ENCODE results near the gene HPN. TPM values are rescaled to one million over a fixed set of nuclear protein-coding genes. Genes with fewer than 3 reads are reported as not detected.
"Not testable (repeated sequence)": the region's sequence is repeated elsewhere in the genome, so short reads cannot be mapped to it uniquely, and the experiment has no call there.

HPN gene
- total RNA-seq, 2 experiments from 2014 or later: not detected

DNA sequence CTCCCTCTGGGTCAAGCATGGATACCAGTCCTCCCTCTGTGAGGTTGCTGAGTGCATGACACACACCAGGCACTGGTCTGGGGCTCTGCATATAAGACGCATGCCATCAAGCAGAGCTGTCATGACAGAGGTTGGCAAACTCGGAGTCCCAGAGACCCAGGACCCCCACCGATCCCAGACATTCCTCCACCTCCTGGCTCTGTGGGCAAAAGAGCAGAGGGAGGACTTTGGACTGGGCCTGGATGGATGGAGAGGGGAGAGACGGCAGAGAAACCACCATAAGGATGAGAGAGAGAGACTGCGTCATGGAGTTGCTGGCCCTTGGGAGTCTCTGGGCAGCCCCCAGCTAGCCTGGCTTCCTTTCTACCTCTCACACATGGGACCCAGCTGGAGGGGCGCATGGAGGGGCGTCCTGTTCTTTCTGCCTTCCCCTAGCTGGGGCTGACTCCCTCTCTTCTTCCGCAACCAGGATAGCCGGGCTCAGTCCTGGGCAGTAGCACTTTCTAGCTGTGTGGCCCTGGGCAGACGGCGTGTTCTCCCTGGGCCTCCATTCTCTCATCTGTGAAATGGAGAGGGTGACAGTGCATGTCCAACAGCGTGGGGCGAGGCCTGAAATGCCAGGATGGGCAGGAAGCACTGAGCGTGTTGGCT, 1.6 kb downstream of the HPN start:
- ChIA-PET CTCF (interaction anchor here (0.9 to 2.8 kb wide), 7 partner anchors 12 to 205 kb away, joined by 3 to 11 read pairs (median 4); no protein-coding TSS in a partner anchor), POLR2A (interaction anchor here (1.7 kb wide), 1 partner anchor 99 kb away, joined by 4 read pairs; no protein-coding TSS in a partner anchor)
- H3K36me3 Mint-ChIP-seq (ENCODE audit: low read depth): no peaks in the 10 kb centered on the region
- H3K27ac Mint-ChIP-seq: no peak overlapping the region
- no peak overlapping the region for H3K4me3 Mint-ChIP-seq
- H3K27me3 Mint-ChIP-seq: peaks cover 9% of the 10 kb centered on the region
- no peaks in the 10 kb centered on the region for H3K9me3 Mint-ChIP-seq
- DNase-seq: no peak
- H3K4me1 Mint-ChIP-seq: peaks cover 28% of the 10 kb centered on the region

DNA sequence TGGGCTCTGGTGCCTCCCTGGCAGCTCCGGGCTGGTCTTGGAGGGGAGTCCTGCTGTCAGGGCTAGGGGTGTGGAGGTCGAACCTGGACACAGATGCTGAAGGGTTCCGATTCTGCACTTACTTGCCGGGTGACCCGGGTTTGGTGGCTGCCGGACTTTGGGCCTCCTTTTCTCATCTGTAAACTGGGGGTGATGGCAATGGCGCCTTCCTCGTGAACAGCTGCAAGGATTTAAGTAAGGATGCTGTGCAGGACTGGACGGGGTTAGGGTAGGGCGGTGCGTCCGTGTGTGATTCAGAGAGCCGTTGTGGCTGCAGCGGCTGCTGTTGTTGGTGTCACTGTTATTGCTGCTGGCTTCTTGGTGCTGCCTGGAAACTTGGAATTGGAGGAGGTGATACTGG, 2.4 kb downstream of the HPN start:
- H3K36me3 Mint-ChIP-seq (ENCODE audit: low read depth): no peaks in the 10 kb centered on the region
- peaks cover 9% of the 10 kb centered on the region for H3K27me3 Mint-ChIP-seq
- H3K27ac Mint-ChIP-seq: no peak overlapping the region
- peaks cover 28% of the 10 kb centered on the region for H3K4me1 Mint-ChIP-seq
- ChIA-PET CTCF (interaction anchor here (0.7 to 2.8 kb wide), 20 partner anchors 9 to 807 kb away, joined by 3 to 11 read pairs (median 4); partner anchors contain the start of genes SCN1B and ZNF792), POLR2A (interaction anchor here (1.7 kb wide), 1 partner anchor 98 kb away, joined by 4 read pairs; no protein-coding TSS in a partner anchor)
- no peak overlapping the region for H3K4me3 Mint-ChIP-seq
- no peaks in the 10 kb centered on the region for H3K9me3 Mint-ChIP-seq
- DNase-seq: no peak

DNA sequence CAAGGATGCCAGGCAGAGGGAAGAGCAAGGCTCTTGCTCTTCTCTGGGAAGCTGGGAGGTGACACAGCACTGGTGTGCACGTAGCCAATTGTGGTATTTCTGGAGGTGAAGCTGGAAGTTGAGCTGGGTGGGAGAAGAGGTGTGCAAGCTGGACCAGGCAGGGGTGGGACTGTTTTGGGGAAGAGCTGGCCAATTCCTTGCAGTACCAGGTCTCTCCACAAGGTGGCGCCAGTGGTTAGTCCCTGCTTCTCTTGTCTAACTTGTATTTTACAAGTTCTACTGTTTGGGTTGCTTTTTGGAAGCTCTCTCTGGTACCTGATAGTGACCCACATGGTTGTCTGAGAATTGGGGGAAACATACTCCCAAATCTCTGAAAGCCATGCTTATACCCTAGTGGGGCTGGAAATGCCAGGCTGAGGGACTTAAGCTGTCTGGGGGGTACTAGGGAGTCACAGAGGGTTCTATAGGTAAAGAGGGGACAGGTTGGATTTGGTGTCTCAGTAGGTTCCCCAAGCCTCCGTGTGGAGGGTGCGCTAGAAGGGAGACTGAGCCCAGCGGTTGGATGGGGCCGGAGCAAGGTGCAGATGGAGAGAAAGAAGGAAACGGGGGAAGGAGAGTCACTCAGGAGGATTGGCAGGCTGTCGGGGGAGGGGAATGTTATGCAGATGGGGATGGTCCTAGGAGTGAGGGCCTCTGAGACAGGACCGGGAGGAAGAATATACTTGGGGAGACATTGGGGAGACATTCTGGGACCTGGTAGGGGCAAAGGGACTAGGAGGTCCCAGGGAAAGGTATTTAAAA, 3.0 kb downstream of the HPN start:
- Mint-ChIP-seq H3K9me3 (no peaks in the 10 kb centered on the region), H3K36me3 (ENCODE audit: low read depth) (no peaks in the 10 kb centered on the region), H3K27ac (no peak overlapping the region), H3K4me3 (no peak overlapping the region), H3K27me3 (peaks cover 9% of the 10 kb centered on the region), H3K4me1 (peaks cover 28% of the 10 kb centered on the region)
- DNase-seq: peak; percentile 64
- CTCF ChIA-PET: interaction anchor here (0.7 to 2.8 kb wide), 18 partner anchors 8 to 146 kb away, joined by 3 to 11 read pairs (median 4); partner anchors contain the start of genes SCN1B and ZNF792
- POLR2A ChIA-PET: interaction anchor here (1.7 kb wide), 1 partner anchor 97 kb away, joined by 4 read pairs; no protein-coding TSS in a partner anchor

DNA sequence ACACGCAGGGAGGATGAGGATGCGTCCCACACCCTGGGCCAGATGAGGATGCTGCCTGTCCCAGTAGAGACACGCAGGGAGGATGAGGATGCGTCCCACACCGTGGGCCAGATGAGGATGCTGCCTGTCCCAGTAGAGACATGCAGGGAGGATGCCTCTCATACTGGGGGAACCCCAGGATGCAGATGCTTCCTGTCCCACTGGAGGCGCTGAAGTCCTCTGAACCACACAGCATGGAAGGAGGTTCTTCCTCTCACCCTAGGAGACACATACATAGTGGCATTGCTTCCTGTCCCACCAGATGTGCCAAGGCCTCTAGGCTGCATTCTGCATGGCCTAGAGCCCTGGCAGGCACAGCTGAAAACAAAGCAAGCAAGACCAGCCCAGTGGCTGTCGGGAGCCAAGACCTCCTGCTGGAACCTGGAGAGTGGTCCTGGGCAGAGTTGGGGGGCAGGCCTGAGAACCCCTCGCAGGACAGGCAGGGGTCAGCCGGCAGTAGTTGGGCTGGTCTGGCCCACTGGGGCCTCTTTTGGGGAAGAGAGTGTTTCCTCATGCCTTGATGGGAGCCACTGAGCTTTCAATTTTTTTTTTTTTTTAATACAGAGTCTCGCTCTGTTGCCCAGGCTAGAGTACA, 4.3 kb downstream of the HPN start:
- CTCF ChIA-PET: interaction anchor here (0.6 to 1.0 kb wide), 4 partner anchors 8 to 307 kb away, joined by 3 to 4 read pairs (median 3); no protein-coding TSS in a partner anchor
- Mint-ChIP-seq H3K27me3 (peaks cover 2% of the 10 kb centered on the region), H3K27ac (no peak overlapping the region), H3K4me1 (peaks cover 21% of the 10 kb centered on the region), H3K36me3 (ENCODE audit: low read depth) (no peaks in the 10 kb centered on the region), H3K9me3 (no peaks in the 10 kb centered on the region), H3K4me3 (no peak overlapping the region)
- POLR2A ChIA-PET: interaction anchor here (0.7 to 0.9 kb wide), 2 partner anchors 33 to 220 kb away, joined by 3 to 4 read pairs; no protein-coding TSS in a partner anchor
- DNase-seq: peak; percentile 52

DNA sequence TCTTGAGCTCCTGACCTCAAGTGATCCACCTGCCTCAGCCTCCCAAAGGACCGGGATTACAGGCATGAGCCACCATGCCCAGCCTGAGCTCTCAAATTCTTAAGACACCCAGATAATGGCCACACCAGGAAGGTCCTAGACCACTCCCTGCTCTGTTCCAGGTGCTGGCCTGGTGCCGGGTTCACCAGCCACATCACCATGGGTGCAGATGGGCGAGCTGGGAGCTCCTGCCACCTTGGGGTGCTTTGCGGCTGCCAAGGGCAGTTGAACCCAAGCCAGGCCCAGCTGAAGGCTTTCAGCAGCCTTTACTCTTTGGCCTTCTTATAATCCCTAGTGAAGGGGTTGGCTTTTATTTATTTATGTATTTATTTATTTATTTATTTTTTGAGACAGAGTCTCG, 4.9 kb downstream of the HPN start:
- no peaks in the 10 kb centered on the region for H3K36me3 Mint-ChIP-seq (ENCODE audit: low read depth)
- H3K4me3 Mint-ChIP-seq: no peak overlapping the region
- H3K27me3 Mint-ChIP-seq: no peaks in the 10 kb centered on the region
- no peak for DNase-seq
- peaks cover 16% of the 10 kb centered on the region for H3K4me1 Mint-ChIP-seq
- H3K9me3 Mint-ChIP-seq: no peaks in the 10 kb centered on the region
- ChIA-PET POLR2A (interaction anchor here (0.7 to 0.9 kb wide), 2 partner anchors 34 to 219 kb away, joined by 3 to 4 read pairs; no protein-coding TSS in a partner anchor), CTCF (interaction anchor here (0.6 to 1.0 kb wide), 4 partner anchors 9 to 307 kb away, joined by 3 to 4 read pairs (median 3); no protein-coding TSS in a partner anchor)
- H3K27ac Mint-ChIP-seq: no peak overlapping the region

DNA sequence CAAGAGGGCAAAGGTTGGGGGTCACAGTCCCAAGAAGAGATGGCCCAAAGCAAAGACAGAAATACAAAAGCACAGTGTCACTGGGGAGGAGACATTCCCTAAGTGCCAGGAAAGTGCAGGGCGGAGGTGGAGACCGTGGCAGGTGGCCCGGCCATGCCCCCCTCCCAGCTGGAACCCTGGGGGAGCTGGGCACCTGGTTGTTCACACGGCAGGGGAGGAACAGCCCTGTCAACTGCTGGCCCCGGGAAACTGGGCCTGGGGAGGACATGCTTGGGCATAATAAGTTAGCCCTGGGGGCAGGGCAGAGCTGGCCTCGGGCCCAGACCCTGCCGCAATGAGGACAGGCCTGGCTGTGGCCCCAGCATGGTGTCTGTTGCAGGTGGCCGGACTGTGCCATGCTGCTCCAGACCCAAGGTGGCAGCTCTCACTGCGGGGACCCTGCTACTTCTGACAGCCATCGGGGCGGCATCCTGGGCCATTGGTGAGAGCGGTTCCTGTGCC, 7.4 kb downstream of the HPN start:
- no peaks in the 10 kb centered on the region for H3K36me3 Mint-ChIP-seq (ENCODE audit: low read depth)
- H3K27ac Mint-ChIP-seq: no peak overlapping the region
- no peak overlapping the region for H3K4me3 Mint-ChIP-seq
- CTCF ChIA-PET: interaction anchor here (1.3 kb wide), 1 partner anchor 18 kb away, joined by 6 read pairs; no protein-coding TSS in a partner anchor
- no peak for DNase-seq
- POLR2A ChIA-PET: no interaction called here
- H3K27me3 Mint-ChIP-seq: no peaks in the 10 kb centered on the region
- peaks cover 13% of the 10 kb centered on the region for H3K4me1 Mint-ChIP-seq
- H3K9me3 Mint-ChIP-seq: no peaks in the 10 kb centered on the region

DNA sequence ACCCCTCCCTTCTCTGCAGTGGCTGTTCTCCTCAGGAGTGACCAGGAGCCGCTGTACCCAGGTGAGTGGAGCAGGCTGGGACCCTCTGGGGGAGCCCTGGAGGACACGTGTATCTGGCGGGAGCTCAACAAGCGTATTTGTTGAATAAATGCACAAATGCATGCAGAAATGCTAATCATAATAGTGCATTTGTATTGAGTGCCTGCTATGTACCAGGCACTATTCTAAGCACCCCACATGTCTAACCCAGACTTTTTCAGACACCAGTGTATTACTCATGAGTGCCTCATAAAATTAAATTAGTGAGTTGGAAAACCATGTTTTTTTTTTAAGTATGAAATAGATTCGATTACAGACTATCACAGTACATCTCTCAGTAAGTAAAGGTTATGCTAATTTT, 7.9 kb downstream of the HPN start:
- Mint-ChIP-seq H3K36me3 (ENCODE audit: low read depth) (no peaks in the 10 kb centered on the region), H3K4me3 (no peak overlapping the region), H3K4me1 (peaks cover 13% of the 10 kb centered on the region), H3K9me3 (no peaks in the 10 kb centered on the region), H3K27me3 (no peaks in the 10 kb centered on the region), H3K27ac (no peak overlapping the region)
- CTCF ChIA-PET: no interaction called here
- POLR2A ChIA-PET: no interaction called here
- no peak for DNase-seq

DNA sequence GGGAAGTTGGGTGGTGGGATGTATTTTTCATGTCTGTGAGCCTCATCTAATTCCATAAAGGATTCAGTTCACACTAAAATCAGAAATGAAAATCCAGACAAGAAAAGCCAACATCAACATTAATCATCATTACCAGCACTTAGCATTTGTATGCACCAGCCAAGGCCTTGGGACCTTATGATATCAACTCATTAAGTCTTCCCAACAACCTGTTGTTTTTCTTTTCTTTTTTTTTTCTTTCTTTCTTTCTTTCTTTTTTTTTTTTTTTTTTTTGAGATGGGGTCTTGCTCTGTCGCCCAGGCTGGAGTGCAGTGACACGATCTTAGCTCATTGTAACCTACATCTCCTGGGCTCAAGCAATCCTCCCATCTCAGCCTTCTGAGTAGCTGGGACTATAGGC, 9.1 kb downstream of the HPN start:
- H3K4me3 Mint-ChIP-seq; DNase-seq; H3K4me1 Mint-ChIP-seq; H3K27ac Mint-ChIP-seq; H3K9me3 Mint-ChIP-seq; POLR2A ChIA-PET; H3K27me3 Mint-ChIP-seq; H3K36me3 Mint-ChIP-seq (ENCODE audit: low read depth): not testable (repeated sequence)
- CTCF ChIA-PET: interaction anchor here (1.0 kb wide), 1 partner anchor 444 kb away, joined by 3 read pairs; no protein-coding TSS in a partner anchor

DNA sequence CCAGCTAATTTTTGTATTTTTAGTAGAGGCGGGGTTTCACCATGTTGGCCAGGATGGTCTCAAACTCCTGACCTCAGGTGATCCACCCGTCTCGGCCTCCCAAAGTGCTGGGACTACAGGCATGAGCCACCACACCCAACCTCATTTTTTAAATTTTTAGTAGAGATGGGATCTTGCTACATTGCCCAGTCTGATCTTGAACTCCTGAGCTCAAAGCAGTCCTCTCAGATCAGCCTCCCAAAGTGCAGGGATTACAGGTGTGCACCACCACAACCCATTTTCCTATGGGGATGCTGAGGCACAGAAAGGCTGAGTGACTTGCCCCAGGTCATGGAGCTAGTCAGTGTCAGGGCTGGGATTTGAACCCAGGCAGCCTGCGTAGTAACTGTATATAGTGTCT, 9.7 kb downstream of the HPN start:
- H3K9me3 Mint-ChIP-seq; H3K27me3 Mint-ChIP-seq; H3K36me3 Mint-ChIP-seq (ENCODE audit: low read depth); H3K4me1 Mint-ChIP-seq; POLR2A ChIA-PET; DNase-seq; H3K4me3 Mint-ChIP-seq; H3K27ac Mint-ChIP-seq: not testable (repeated sequence)
- CTCF ChIA-PET: interaction anchor here (1.0 kb wide), 1 partner anchor 444 kb away, joined by 3 read pairs; no protein-coding TSS in a partner anchor

DNA sequence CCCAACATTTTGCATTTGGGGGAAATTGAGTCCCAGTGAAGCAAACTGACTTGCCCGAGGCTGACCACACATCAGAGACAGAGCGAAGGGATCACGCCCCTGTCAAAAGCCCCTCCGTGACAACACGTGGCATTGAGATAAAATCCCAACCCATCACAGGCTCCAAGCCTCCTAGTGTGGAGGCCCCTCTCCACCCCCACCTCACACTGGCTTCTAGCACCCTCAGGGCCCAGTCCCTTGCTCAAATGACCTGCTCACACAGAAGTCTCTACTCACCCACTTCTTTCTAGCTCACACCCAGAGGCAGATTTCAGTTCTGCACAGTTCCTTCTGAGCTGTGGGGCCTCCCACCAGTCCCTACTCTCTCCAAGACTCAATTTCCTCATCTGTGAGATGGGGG, 10.3 kb downstream of the HPN start:
- Mint-ChIP-seq H3K27me3 (peaks cover 6% of the 10 kb centered on the region), H3K4me3 (no peak overlapping the region), H3K4me1 (no peaks in the 10 kb centered on the region), H3K27ac (no peak overlapping the region), H3K36me3 (ENCODE audit: low read depth) (no peaks in the 10 kb centered on the region), H3K9me3 (no peaks in the 10 kb centered on the region)
- ChIA-PET CTCF (interaction anchor here (1.0 to 1.9 kb wide), 2 partner anchors 8 to 443 kb away, joined by 3 to 7 read pairs; no protein-coding TSS in a partner anchor), POLR2A (no interaction called here)
- no peak for DNase-seq

DNA sequence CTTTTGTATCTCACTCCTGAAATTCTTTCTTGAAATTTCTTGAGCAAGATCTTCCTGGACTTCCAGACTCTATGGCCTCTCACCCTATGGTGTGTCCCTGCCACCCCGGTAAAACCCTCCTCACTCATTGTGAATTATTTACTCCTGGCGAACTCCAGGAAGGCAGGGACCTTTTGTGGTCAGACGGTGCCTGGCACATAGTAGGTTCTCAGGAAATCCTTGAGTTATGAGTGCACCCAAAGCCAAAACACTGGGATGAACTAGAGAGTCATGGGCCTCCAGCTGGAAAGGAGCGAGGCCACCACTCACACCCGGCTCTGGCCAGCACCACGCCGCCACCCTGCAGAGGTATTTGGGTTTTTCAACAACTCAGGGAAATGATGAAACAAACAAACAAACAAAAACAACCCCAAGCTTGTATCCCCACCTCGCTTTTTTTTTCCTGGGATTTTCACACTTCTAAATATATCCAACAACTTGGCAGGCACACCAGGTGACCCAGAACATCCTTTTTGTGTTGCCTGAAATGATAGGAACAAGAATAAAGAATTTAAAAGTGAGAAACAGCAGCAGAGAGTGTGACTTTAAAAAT, 11.2 kb downstream of the HPN start:
- Mint-ChIP-seq H3K4me1 (no peaks in the 10 kb centered on the region), H3K36me3 (ENCODE audit: low read depth) (no peaks in the 10 kb centered on the region), H3K27ac (no peak overlapping the region), H3K27me3 (peaks cover 6% of the 10 kb centered on the region), H3K4me3 (no peak overlapping the region), H3K9me3 (no peaks in the 10 kb centered on the region)
- ChIA-PET CTCF (interaction anchor here (1.9 kb wide), 1 partner anchor 9 kb away, joined by 7 read pairs; no protein-coding TSS in a partner anchor), POLR2A (no interaction called here)
- no peak for DNase-seq

DNA sequence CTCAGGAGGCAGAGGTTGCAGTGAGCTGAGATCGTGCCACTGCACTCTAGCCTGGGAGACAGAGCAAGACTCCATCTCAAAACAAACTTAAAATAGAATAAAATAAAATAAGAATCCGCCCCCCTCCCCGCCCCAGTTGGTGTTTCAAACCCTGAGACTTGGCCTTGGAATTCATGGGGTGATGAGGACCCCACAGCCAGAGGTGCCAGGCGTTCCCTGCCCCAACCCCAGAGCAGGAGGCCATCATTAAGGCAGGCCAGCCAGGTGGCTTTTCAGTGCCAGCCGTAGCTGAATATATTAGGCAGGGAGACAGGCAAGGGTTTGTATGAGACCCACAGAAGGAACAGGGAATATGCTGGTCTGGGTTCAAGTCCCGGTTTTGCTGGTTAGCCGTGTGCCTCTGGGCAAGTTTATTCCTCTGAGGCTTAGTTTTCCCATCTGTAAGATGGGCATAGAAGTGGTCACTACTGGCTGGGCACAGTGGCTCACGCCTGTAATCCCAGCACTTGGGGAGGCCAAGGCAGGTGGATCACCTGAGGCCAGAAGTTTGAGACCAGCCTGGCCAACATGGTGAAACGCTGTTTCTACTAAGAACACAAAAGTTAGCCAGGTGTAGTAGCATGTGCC, 12.3 kb downstream of the HPN start:
- ChIA-PET CTCF (interaction anchor here (1.9 kb wide), 1 partner anchor 10 kb away, joined by 7 read pairs; no protein-coding TSS in a partner anchor), POLR2A (no interaction called here)
- DNase-seq: no peak
- Mint-ChIP-seq H3K4me3 (no peak overlapping the region), H3K27ac (no peak overlapping the region), H3K9me3 (no peaks in the 10 kb centered on the region), H3K27me3 (peaks cover 6% of the 10 kb centered on the region), H3K4me1 (no peaks in the 10 kb centered on the region), H3K36me3 (ENCODE audit: low read depth) (no peaks in the 10 kb centered on the region)

Measured in activated CD4-positive, alpha-beta memory T cell treated with anti-CD3 and anti-CD28 coated beads, Interleukin-2, amount 10 ng/mL, durations not matched to agents 7 days and 5 days (primary cell).